ENCODE data around the gene MIB2.

DNA sequence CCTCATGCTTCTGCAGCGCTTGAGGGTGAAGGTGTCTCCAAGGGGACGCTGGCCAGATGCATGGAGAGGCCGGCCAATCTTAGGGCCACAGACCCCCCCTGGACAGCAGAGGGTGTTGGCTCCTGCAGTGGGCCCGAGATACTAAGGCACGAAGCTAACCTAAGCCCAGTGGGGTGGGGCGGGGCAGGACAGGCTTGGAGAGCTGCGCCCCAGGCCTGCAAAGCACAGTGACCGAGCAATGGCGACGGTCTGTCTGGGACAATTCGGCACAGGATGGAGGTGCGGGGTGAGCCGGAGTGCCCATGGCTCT, 16.6 kb upstream of the MIB2 start:
- TF ChIP-seq, protein P1, sequence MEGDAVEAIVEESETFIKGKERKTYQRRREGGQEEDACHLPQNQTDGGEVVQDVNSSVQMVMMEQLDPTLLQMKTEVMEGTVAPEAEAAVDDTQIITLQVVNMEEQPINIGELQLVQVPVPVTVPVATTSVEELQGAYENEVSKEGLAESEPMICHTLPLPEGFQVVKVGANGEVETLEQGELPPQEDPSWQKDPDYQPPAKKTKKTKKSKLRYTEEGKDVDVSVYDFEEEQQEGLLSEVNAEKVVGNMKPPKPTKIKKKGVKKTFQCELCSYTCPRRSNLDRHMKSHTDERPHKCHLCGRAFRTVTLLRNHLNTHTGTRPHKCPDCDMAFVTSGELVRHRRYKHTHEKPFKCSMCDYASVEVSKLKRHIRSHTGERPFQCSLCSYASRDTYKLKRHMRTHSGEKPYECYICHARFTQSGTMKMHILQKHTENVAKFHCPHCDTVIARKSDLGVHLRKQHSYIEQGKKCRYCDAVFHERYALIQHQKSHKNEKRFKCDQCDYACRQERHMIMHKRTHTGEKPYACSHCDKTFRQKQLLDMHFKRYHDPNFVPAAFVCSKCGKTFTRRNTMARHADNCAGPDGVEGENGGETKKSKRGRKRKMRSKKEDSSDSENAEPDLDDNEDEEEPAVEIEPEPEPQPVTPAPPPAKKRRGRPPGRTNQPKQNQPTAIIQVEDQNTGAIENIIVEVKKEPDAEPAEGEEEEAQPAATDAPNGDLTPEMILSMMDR (conservative IDR thresholded peaks at IDR 0.05; ENCODE audit: low read length): no peak
- TF ChIP-seq EZH2phosphoT487 (IDR thresholded peaks at IDR 0.05; ENCODE audit: borderline replicate concordance): no peak

Data from Loucy (cell line).